Stimulated activated CD8-positive, alpha-beta memory T cell treated with anti-CD3 and anti-CD28 coated beads, Interleukin-7, amount 100 ng/mL, for 24 hours (primary cell): Measurements from ENCODE around the gene STARD13.

ENCODE experiments used
- DNase-seq: peaks from one replicate; pipeline ENCODE4 v3.0.0-alpha.2; 2020; ENCODE audit warnings: low read depth

Gene STARD13

DNA sequence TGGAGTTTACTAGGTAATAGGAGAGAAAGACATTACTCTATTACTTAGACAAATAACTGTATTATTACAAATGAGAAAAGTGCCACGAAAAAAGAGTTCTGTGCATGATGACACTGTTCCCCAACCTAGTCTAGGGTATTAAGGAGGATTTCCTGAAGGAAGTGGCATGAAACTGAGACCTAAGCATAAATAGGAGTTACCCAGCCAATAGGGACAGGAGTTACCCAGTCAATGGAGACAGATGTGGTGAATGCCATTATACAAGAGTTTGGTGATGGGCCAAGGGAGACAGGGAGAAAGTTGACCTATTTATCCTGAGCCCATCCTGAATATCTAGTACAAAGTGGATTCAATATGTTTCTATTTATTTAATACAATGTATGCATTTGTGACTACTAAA is 203.9 kb downstream of the STARD13 start:
- no peak for DNase-seq

DNA sequence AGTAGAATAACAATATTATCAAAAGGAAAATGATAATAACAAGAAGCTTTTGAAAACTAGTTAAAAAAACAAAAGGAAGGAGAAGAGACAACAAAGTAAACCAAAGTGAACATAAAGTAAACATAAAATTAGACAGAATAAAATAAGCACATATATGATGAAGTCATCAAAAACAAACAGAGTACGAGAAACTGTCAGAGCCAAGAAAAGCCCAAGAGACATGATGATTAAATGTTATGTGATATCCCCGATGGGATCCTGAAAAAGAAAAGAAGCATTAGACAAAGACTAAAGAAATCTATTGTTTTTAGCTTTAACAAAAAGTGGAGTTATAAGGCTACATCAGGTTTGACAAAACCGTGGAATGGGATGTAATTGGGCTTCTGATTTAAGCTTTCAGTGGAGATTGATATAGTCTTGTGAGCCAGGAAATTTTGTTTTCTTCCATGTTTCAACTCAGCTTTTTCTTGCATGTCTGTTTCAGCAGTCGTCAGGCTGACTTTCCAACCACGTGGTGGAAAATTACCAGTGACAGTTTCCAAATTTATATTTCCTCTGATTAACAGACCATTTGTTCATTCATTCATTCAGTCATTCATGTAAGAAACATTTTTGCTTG is 204.5 kb downstream of the STARD13 start:
- no peak for DNase-seq

DNA sequence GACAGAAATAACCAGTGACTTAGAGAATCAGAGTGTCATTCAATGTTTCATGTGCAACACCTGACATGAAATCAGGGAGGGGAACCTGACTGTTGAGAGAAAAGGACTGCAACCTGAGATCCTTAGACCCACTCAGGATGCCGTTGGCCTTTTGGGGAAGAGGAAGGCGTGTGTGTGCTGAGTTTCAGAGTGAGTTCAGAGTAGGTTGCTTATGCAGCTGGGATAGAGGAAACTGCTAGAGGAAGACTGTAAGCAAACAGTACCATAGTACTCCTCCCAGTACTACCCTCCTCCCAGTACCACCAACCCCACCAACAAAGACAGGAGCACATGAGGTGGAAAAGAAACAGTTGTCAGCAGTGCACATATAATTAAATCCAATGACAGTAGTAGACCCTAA is 205.6 kb downstream of the STARD13 start:
- DNase-seq = no peak

DNA sequence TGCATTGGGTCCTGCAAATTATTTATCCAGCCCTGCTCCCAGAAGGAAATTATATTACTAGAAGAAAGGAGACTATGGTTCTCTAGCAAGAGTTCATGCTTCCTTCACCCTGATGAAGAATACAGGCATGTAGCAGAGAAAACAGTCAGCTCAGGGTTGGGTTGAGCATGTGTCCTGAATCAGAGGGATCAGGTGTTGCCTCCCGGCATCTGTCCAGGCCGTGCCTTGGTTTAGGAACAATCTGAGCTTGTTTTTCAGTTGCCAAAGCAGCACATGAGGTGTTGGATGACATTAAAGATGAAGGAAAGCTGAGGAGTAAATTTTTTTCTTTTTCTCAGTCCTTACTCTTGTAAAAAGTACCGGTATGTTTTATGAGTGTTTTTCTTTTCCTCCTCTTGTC is 207.3 kb downstream of the STARD13 start:
- no peak for DNase-seq

DNA sequence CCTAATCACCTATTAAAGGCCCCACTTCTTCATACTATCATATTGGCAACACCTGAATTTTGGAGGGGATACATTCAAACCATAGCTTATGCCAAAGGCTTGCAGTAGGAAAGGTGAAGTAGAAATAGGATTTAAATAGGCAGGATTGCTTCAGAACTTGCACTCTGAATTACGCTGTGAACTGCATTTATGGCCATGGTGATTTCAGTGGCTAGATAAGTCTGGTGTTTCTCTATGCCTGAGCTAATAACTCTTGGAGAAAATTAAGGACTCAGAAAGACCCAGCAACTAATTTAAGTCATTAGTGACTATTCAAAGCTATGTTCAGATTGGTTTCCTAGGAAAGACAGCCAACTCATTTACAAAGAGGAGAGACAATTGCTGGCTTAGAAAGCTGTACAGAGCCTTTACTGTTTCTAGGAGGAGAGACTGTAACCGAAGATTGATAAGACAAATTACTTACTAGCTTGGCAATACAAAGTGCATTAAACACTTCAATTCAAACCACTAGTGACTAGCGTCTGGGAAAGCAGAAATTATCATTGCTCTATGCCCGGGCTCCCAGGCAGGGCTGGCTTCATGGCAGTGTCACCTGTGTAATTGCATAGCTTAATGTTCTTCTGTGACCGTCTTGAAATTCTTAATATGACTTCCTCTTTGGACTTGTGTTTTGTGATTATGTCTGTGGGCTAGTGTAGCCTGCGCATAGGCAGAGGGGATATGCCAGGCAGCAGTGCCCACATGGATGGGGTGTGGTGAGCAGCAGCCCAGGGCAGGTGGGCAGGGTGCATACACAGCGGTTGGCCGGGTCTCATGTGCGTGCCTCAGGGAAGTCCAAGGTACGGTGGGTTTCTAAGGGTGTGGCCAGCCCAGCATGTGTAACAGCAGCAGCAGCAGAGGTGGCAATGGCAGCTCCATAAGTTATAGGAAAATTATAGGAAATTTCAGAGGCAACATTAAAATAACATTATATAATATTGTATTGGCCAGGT is 209.3 kb downstream of the STARD13 start:
- DNase-seq = no peak

DNA sequence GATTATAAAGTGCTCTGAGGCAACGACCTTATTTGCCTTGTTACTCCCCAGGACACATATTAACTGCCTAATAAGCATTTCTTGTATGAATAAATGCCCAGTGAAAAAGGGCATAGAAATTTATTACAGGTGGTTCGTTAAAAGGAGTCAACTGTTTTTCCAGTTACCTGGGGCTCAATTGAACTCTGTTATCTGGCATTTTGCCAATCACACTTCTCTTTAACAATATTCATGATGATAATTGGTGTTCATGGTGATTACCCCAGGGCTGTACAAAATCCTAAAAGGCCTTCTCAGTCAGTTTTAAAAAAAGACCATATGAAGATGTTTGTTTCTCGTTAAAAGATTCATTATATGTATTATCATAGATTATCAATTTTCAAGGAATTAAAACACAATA is 212.2 kb downstream of the STARD13 start:
- no peak for DNase-seq

DNA sequence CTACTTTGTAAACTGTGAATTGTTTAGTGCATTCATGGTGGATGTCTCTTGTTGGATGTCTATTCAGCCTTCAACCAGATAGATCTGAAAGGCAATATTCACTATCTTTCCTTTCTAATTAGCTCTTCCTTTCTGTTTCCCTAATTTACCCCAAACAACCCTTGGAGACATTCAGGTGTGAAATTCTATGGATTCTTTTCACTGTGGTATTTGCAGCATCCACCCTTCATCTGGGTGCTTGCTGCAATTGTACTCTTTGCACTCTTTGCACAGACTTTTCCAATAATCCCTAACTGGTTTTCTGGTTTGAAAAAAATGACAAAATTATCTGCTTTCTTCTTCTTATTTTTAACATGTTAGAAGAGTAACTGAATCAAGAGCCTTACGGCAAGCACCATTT is 212.8 kb downstream of the STARD13 start:
- DNase-seq = no peak

DNA sequence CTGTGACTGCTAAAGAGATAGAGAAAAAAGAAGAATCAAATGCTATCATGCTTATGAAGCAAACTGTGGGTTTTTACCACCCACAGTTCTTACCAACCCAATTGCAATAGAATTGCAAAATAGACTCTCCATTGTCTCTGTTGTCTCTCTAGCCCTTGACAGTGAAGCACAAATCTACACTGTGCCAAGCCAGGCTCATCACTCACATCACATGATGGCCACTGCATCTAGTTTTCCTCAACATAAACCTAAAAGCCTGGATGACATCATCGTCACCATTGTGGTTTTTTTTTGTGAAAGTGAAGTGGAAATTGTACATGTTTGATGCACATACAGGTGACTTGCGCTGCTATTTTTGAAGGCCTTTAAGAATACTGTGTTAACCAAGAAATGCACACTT is 213.3 kb downstream of the STARD13 start:
- no peak for DNase-seq

DNA sequence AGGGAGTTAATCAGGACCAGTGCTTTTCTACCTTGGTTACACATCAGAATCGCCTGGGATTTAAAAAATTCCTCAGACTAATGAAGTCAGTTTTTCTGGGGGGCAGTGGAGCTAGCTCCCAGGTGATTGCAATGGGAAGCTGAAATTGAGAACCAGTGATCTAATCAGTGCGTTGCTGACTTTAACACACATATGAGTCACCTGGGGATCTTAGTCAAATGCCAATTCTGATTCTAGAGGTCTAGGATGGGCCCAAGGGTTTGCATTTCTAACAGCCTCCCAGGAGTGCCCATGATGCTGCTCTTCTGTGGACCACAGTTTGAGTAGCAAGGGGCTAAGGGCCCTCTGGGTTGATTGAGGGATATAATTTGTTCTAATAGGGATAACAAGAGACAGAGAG is 214.8 kb downstream of the STARD13 start:
- no peak for DNase-seq

DNA sequence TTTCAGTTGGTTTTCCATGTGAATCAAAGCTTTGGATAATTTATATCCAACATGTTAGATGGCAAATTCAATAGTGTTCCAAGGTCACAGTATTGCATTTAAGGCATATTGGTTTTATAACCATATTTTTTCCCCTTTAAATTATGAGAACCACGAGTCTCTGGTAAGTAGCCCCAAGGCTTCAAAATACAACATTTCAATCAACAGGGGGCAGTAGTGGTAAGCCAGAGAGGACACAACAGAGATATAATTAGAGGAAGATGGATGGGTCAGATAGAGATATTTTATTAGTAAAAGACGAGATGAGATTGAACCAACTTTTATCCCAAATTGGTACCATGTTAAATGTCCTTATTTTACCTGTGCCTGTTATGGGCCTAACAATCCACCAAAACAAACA is 216.2 kb downstream of the STARD13 start:
- DNase-seq = no peak

DNA sequence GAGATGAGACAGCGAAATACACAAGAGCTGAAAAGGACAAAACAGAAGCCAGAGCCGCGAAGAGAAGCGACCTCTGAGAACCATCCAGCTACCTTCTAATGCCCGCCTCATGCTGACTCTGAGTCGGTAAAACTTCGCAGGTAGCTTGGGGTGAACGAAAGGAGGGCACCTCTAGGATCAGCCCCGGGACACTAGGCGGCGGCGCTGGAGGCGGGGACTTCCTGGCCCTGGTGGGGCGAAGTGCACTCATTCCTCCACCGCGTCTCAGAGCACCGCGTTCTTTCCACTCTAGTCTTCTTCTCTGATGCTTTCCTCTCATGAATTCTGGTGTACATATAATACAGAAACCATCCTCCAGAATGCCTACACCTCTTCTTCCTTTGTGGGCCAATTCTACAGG is 219.2 kb downstream of the STARD13 start:
- DNase-seq = no peak

DNA sequence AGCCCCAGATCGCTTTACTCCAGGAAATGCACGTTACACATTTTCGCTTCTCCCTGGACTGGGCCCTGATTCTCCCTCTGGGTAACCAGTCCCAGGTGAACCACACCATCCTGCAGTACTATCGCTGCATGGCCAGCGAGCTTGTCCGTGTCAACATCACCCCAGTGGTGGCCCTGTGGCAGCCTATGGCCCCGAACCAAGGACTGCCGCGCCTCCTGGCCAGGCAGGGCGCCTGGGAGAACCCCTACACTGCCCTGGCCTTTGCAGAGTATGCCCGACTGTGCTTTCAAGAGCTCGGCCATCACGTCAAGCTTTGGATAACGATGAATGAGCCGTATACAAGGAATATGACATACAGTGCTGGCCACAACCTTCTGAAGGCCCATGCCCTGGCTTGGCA is 224.7 kb downstream of the STARD13 start:
- no peak for DNase-seq

DNA sequence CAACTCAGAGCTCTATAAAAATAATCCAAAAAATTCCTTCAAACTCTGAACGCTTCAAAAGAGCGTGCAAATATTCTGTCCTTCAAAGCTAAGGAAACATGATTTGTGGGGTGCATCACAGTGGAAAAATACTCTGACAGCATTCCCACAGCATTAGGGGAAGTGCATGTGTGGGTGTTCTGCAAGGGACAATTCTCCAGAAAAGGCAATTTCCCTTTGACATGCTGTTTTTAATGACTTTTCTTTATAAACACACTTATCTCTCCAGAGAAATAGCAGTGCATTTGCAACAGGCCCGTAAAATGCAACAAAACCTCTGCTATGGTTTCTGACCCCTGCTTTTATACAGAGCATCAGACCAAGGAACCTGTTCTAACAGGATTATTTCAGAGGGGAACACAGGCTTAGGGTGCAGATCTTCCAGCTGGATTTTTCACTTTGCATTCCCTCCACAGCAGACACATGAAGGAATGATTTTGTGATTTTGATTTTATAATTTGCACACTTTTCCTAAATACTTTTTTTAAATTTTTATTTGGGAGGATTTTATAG is 226.7 kb downstream of the STARD13 start:
- DNase-seq = no peak

DNA sequence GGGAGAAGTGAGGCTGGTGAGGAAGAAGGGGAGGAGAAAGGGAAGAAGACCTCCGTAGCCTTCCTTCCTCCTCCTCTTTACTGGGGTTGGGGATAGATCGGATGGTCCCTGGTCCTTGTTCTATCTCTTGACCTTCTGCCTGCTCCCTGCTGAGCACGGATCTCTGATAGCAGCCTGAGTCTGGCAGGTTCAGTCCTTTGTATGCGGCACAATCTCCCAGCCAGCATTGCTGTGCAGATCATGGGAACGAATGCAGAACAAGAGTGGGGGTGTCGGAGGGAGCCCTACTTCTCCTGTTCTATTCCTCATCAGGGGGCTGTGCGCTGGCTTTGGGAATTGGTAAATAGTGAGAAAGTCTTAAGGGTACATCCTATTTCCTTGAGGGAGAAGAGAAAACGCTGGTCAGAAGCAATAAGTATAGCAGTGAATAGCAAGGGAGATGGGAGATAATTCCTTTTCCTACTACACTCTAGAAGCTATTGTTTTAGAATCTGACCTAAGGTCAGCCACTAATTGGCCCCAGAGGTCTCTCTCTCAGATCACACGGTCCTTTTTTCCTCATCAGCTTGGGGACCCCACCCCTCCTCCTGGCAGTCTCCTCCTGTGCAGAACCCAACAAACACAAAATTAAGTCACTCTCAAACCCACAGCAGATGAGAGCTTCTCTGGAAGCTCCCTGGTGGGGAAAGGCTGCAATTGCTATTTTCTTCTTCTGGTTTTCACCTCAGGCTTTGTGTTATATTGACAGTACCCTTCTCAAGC is 228.4 kb downstream of the STARD13 start:
- DNase-seq = no peak

DNA sequence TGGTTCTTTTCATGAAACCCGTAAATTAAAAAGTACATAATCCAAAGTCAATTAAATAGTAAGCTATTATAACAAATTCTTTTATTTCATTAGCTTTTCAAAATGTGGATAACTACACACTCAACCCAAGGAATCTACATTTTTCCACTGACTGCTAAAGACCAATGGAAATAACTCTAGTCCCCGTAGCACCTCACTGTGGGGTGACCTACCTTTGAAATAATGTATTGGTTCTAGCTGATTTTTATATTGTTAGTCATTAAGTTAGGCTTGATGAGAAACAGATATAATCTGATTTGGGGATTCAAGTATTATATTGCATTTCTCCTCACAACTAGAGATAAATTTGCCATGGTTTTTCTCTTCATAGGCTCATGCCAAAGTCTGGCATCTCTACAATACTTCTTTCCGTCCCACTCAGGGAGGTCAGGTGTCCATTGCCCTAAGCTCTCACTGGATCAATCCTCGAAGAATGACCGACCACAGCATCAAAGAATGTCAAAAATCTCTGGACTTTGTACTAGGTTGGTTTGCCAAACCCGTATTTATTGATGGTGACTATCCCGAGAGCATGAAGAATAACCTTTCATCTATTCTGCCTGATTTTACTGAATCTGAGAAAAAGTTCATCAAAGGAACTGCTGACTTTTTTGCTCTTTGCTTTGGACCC is 232.0 kb downstream of the STARD13 start:
- no peak for DNase-seq
